Heart left ventricle (tissue), 13 donors: Measurements from ENCODE around the gene MFSD6L.

ENCODE experiments used
- POLR2A ChIP-seq, 2 donors: fragments of 450-650 bp; IDR thresholded peaks; one replicate each; pipeline ENCODE4 v1.6.1; 2017; ENCODE audit warnings: antibody characterized with exemption in 2 of 2, mild to moderate bottlenecking in 2 of 2, moderate library complexity in 2 of 2
- TF ChIP-seq, protein P1 (sequence below), 12 donors: fragments of 200-600 bp; sonication (generic) in 4 of 12; IDR thresholded peaks; one replicate each; pipeline versions ENCODE4 v1.5.0 to v1.8.0; 2018 to 2022; ENCODE audit warnings: antibody characterized with exemption in 12 of 12, mild to moderate bottlenecking in 5 of 12
- donor health status: ischemic (EF 13 %, LVEDD 7.1; RV severe dilation, severe dysfunction).
- donor health status: DM: no; HTN: yes; CAD: no.
- donor health status: DM: no; HTN: no; CAD: no.
- donor health status: ischemic (EF 25% LVEDD 6.9; RV normal size, moderate dysfunction).
- donor health status: ischemic (EF 25% LVEDD 5.7; RV mildly dilated, moderate dysfunction).
- donor health status: ischemic (EF 35%, LVEDD 5.7; RV mildly dilated, moderate dysfunction).
- donor health status: nonischemic (EF 11% LVEDD 7.7; RV severe dilation, severe dysfunction).
- donor health status: DM: yes; HTN: yes; CAD: no.
- donor health status: PGD.
- donor health status: ischemic (EF 29% LVEDD 5.4; RV normal size, mild dysfunction).
- donor health status: nonischemic (EF 23%, LVEDD 6.1; RV moderate dilation, normal function).

DNA sequence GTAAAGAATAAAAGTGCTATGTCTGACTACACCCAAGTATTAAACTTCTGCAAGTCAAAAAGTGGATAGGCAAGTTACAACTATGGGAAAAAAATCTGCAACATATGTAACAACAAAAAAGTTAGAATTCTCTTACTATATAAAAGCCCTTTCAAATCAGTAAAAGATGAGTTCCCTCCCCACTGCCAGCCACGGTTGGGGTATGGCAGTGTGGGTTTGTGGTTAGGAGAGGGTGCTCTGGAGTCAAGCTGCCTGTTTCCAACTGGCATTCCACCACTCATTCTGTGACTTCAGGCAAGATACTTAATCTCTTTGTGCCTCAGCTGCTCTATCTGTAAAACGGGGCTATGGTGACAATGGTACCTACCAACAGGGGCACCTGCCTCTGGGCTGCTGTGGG is 26.6 kb upstream of the MFSD6L start:
- TF ChIP-seq, protein P1, sequence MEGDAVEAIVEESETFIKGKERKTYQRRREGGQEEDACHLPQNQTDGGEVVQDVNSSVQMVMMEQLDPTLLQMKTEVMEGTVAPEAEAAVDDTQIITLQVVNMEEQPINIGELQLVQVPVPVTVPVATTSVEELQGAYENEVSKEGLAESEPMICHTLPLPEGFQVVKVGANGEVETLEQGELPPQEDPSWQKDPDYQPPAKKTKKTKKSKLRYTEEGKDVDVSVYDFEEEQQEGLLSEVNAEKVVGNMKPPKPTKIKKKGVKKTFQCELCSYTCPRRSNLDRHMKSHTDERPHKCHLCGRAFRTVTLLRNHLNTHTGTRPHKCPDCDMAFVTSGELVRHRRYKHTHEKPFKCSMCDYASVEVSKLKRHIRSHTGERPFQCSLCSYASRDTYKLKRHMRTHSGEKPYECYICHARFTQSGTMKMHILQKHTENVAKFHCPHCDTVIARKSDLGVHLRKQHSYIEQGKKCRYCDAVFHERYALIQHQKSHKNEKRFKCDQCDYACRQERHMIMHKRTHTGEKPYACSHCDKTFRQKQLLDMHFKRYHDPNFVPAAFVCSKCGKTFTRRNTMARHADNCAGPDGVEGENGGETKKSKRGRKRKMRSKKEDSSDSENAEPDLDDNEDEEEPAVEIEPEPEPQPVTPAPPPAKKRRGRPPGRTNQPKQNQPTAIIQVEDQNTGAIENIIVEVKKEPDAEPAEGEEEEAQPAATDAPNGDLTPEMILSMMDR (IDR thresholded peaks at IDR 0.05): no peak
- TF ChIP-seq POLR2A (IDR thresholded peaks at IDR 0.05): no peak
